Activated CD4-positive, alpha-beta memory T cell treated with anti-CD3 and anti-CD28 coated beads for 36 hours (primary cell): ENCODE measurements around the gene COLQ. TPM values are rescaled to one million over a fixed set of nuclear protein-coding genes. Genes with fewer than 3 reads are reported as not detected.

Source experiments
- CTCF ChIA-PET: fragments of 350-600 bp; sonication (Branson Sonifier 250); formaldehyde crosslinking; loops from one replicate; lab custom pipeline; 2021; ENCODE audit warnings: antibody characterized with exemption, inconsistent platforms; lab: Charles Lee
- POLR2A ChIA-PET: fragments of 350-600 bp; sonication (Branson Sonifier 250); formaldehyde crosslinking; loops from one replicate; lab custom pipeline; 2021; ENCODE audit warnings: antibody characterized with exemption; lab: Charles Lee
- DNase-seq: peaks from one replicate; pipeline ENCODE4 v3.0.0-alpha.2; 2020
- H3K27ac Mint-ChIP-seq: one replicate; pipeline ENCODE4 v1.8.0; 2021; ENCODE audit warnings: mixed read lengths
- H3K27me3 Mint-ChIP-seq: one replicate; pipeline ENCODE4 v1.8.0; 2021; ENCODE audit warnings: mixed read lengths
- H3K36me3 Mint-ChIP-seq: one replicate; pipeline ENCODE4 v1.8.0; 2021; ENCODE audit warnings: mixed read lengths
- H3K4me1 Mint-ChIP-seq: one replicate; pipeline ENCODE4 v1.8.0; 2021; ENCODE audit warnings: low read depth, mixed read lengths
- H3K4me3 Mint-ChIP-seq: one replicate; pipeline ENCODE4 v1.8.0; 2021; ENCODE audit warnings: mild to moderate bottlenecking, mixed read lengths
- H3K9me3 Mint-ChIP-seq: one replicate; pipeline ENCODE4 v1.8.0; 2021; ENCODE audit warnings: mixed read lengths
- intact Hi-C: fragments of 100-400 bp; cut with micrococcal nuclease; formaldehyde crosslinking; loops from one replicate; pipeline ENCODE4 v1.15.1; 2023
- total RNA-seq, 2 experiments: library from RNA; stranded (reverse); gene quantifications; one replicate each; pipeline ENCODE4 v1.2.3, GENCODE V29; 2021

Gene COLQ
- total RNA-seq, 2 experiments from 2014 or later = 1.4 to 1.5 TPM

DNA sequence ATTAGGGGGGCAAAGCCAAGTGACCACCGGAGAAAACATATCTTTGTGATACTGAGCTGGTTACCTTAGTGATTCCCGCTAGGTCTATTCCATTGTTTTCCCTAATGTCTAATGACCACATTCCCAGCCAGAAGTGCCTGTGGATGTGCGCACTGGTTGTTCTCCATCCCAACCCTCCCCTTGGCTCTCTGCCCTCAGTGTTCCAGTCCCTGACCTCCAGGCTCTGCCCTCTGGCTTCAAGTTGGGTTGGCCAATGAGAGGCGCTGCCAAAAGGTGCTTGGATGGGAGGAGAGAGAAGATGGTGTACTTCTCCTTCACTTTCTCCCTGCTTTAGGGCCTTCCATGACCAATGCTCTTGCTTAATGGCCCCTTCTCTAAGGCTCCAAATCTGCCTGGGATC is 2.4 kb downstream of the COLQ start:
- no peak for DNase-seq
- Mint-ChIP-seq H3K27me3 (no peaks in the 10 kb centered on the region), H3K36me3 (no peaks in the 10 kb centered on the region), H3K4me3 (no peak overlapping the region), H3K9me3 (no peaks in the 10 kb centered on the region), H3K27ac (no peak overlapping the region), H3K4me1 (peaks cover 24% of the 10 kb centered on the region)
- intact Hi-C loops = no loop called here
- ChIA-PET CTCF (interaction anchor here (0.9 kb wide), 1 partner anchor 114 kb away, joined by 3 read pairs; no protein-coding TSS in a partner anchor), POLR2A (no interaction called here)

DNA sequence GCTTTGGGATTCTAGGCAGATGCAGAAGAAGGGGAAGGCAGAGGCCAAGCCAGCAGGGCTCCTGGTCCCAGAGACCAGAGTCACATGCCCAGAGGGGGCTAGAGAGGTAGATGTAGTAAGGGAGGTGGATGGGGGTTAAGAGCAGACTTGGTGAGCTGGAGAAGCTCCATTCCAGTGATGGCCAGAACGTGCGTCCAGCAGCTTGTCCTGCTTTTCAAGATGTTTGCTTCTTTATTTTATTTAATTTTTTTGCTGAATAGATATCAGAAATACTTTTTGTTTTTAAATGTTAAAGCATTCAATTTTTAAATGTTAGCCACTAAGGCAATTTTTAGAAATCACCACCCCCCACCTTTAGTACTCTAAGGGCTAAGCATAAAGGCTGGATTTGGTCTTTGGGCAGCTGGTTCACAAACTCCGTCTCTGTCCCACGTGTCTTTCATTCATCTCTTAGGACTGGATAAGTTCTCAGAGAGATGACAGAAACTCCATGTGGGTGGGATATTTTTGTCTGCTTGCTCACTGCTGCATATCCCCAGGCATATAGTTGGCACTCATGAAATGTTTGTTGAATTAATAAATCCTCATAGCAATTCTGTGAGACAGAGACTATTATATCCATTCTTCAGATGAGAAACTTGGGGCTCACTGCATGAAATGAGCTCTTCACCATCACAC is 6.7 kb downstream of the COLQ start:
- Mint-ChIP-seq H3K4me3 (no peak overlapping the region), H3K36me3 (no peaks in the 10 kb centered on the region), H3K27ac (no peak overlapping the region), H3K27me3 (no peaks in the 10 kb centered on the region), H3K9me3 (no peaks in the 10 kb centered on the region), H3K4me1 (peaks cover 12% of the 10 kb centered on the region)
- DNase-seq = no peak
- ChIA-PET CTCF (interaction anchor here (1.0 to 1.2 kb wide), 3 partner anchors 16 to 109 kb away, joined by 3 read pairs; no protein-coding TSS in a partner anchor), POLR2A (no interaction called here)
- intact Hi-C loops = no loop called here

DNA sequence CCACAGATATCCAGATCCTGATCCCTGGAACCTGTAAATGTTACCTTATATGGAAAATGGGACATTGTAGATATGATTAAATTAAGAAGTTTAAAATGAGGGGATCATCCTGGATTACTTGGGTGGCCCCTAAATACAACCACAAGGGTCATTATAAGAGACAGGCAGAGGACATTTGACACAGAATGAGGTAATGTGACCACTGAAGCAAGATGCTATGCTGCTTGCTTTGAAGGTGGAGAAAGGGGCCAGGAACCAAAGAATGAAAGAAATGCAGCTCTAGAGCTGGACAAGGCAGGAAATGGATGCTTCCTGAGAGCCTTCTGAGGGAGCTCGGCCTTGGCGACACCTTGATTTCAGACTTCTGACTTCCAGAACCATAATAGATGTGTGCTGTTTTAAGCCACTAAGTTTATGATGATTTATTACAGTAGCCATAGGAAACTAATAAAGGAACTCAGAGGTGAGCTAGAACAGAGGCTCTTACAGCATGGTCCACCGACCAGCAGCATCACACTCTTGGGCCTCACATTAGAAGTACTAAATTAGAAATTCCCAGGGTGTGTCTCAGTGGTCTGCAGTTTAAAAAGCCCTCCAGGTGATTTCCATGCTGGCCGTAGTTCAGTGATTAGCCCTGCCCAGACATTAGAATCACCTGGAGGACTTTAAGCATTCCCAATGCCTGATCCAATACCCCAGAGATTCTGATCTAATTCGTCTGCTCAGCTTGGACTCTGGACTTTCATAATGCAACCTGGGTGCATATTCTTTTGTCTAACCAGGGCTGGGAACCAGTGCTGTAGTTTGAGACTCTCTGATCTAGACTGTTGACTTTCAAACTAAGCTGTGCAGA is 7.5 kb downstream of the COLQ start:
- Mint-ChIP-seq H3K36me3 (no peaks in the 10 kb centered on the region), H3K4me1 (peaks cover 6% of the 10 kb centered on the region), H3K27ac (no peak overlapping the region), H3K27me3 (no peaks in the 10 kb centered on the region), H3K9me3 (no peaks in the 10 kb centered on the region), H3K4me3 (no peak overlapping the region)
- intact Hi-C loops = no loop called here
- CTCF ChIA-PET = interaction anchor here (1.0 to 1.2 kb wide), 3 partner anchors 15 to 109 kb away, joined by 3 read pairs; no protein-coding TSS in a partner anchor
- DNase-seq = no peak
- POLR2A ChIA-PET = no interaction called here

DNA sequence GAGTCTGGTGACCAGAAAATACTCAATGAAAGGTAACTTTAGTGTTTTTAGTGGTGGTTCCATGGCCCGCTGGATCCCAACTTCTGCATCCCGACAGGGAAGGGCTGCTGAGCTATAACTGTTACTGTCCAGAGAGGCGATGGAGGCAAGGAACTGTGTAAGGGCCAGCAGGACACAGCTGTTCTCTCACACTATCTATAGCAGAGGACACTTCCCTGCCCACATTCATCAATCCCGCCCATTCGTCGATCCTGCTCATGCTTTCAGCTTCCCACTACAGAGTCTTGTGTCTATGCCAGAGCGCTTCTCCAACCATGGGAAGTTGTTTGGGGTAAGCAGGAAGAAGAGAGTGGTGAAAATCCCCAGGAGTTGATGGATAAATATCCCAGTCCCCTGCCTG is 8.4 kb downstream of the COLQ start:
- intact Hi-C loops = no loop called here
- Mint-ChIP-seq H3K36me3 (no peaks in the 10 kb centered on the region), H3K4me1 (peaks cover 6% of the 10 kb centered on the region), H3K4me3 (no peak overlapping the region), H3K9me3 (no peaks in the 10 kb centered on the region), H3K27ac (no peak overlapping the region), H3K27me3 (no peaks in the 10 kb centered on the region)
- no peak for DNase-seq
- CTCF ChIA-PET = no interaction called here
- POLR2A ChIA-PET = no interaction called here

DNA sequence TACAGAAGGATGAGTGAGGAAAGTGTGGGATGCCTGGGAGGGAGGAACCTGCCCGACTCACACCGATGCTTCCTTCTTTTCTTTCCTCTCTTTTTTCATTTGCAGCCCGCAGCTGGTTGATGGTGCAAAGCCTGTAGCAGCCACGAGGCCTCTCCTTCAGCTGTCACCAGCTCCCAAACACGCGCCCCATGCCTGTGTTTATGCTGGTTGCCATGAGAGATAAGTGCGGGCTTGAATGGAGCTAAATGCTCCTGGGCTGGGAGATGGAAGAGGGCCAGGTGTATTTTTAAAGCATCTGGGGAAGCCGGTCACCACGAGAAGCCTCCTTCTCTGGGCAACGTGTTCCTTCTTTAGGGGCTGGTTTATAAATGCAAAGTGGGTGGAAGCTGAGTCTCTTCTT is 9.3 kb downstream of the COLQ start:
- H3K27me3 Mint-ChIP-seq = no peaks in the 10 kb centered on the region
- no peaks in the 10 kb centered on the region for H3K9me3 Mint-ChIP-seq
- H3K4me1 Mint-ChIP-seq = peaks cover 6% of the 10 kb centered on the region
- no peak for DNase-seq
- CTCF ChIA-PET = no interaction called here
- no peak overlapping the region for H3K27ac Mint-ChIP-seq
- no peaks in the 10 kb centered on the region for H3K36me3 Mint-ChIP-seq
- POLR2A ChIA-PET = no interaction called here
- no peak overlapping the region for H3K4me3 Mint-ChIP-seq
- intact Hi-C loops = no loop called here

DNA sequence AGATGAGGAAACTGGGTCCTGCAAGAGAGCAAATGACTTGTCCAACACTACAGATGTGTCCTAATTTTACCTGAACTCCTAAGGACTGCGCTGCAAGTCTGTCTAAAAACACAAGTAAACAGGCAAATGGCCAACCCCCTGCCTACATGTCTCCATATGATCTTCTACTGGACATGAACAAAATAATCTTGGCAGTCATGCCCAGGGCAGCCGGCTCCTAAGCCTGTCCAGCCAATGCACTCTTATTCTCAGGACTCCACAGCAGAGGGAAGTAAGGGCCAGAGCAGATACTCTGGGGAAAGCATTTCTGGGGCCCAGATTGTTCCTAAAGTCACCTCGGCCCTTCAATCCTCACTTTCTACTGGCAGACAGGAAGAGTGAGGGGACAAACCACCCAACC is 10.3 kb downstream of the COLQ start:
- ChIA-PET POLR2A (no interaction called here), CTCF (no interaction called here)
- no peaks in the 10 kb centered on the region for H3K27me3 Mint-ChIP-seq
- no peak overlapping the region for H3K4me3 Mint-ChIP-seq
- H3K36me3 Mint-ChIP-seq = no peaks in the 10 kb centered on the region
- DNase-seq = no peak
- intact Hi-C loops = no loop called here
- H3K9me3 Mint-ChIP-seq = no peaks in the 10 kb centered on the region
- peaks cover 6% of the 10 kb centered on the region for H3K4me1 Mint-ChIP-seq
- no peak overlapping the region for H3K27ac Mint-ChIP-seq

DNA sequence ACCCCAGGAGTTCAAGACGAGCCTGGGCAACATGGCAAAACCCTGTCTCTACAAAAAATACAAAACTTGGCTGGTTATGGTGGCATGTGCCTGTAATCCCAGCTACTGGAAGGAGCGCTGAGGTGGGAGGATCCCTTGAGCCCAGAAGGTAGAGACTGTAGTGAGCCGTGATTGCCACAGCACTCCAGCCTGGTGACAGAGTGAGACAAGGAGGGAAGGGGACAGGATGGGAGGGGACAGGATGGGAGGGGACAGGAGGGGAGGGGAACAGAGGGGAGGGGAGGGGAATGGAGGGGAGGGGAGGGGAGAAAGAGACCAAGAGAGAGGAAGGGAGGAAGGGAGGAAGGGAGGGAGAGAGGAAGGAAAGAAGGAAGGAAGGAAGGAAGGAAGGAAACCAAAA is 11.0 kb downstream of the COLQ start:
- no peak for DNase-seq
- Mint-ChIP-seq H3K27ac (no peak overlapping the region), H3K4me1 (peaks cover 6% of the 10 kb centered on the region), H3K9me3 (no peaks in the 10 kb centered on the region), H3K36me3 (no peaks in the 10 kb centered on the region), H3K4me3 (no peak overlapping the region), H3K27me3 (no peaks in the 10 kb centered on the region)
- CTCF ChIA-PET = no interaction called here
- intact Hi-C loops = no loop called here
- POLR2A ChIA-PET = no interaction called here

DNA sequence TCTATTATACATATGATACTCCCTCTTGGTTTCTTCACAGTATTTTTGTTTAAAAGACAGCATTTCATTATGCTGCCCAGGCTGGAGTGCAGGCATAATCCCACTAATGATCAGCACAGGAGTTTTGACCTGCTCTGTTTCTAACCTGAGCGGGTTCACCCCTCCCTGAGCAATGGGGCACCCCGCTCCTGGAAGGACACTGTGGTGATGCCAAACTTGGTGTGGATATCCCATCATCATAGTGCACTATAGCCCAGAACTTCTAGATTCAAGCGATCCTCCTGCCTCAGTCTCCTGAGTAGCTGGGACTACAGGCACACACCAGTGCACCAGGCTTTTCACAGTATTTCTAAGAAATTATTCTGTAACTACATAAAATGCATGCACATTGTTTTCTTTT is 14.9 kb downstream of the COLQ start:
- Mint-ChIP-seq H3K4me1 (peaks cover 6% of the 10 kb centered on the region), H3K27me3 (no peaks in the 10 kb centered on the region), H3K4me3 (no peak overlapping the region), H3K27ac (no peak overlapping the region), H3K9me3 (no peaks in the 10 kb centered on the region), H3K36me3 (no peaks in the 10 kb centered on the region)
- ChIA-PET CTCF (no interaction called here), POLR2A (no interaction called here)
- DNase-seq = no peak
- intact Hi-C loops = no loop called here

DNA sequence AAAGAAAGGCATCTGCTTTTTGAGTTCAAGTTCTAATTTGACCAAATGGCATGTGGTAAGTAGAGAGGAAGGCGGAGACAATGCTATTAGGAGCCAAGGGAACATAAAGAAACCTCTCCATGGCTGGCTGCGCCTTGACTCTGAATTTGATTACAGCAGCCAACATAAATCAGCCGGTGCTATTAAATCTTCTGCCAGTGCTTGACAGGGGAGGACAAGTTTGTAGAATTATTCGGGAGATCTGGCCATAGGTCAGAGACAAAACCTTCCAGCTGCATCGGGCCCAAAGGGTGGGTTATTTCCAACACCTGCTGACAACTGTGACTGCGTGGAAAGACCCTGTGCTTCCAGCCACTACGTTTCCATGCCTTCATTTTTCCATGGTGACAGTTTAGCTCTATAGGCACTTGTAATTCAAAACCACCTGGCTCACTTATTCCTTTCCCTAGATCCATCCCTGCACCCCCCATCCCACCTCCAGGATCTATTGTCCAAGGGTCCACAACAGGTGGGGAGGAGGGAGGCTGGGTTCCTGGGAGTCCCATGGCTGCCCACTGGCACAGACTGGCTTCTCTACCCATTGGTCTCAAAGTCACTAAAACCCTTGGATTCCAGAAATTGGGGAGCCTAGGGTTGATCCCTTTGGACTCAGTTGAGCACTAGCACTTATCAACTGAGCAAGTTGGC is 15.9 kb downstream of the COLQ start:
- no peak overlapping the region for H3K27ac Mint-ChIP-seq
- ChIA-PET POLR2A (no interaction called here), CTCF (no interaction called here)
- H3K4me3 Mint-ChIP-seq = no peak overlapping the region
- intact Hi-C loops = no loop called here
- no peaks in the 10 kb centered on the region for H3K36me3 Mint-ChIP-seq
- H3K4me1 Mint-ChIP-seq = peaks cover 5% of the 10 kb centered on the region
- H3K9me3 Mint-ChIP-seq = no peaks in the 10 kb centered on the region
- DNase-seq = no peak
- no peaks in the 10 kb centered on the region for H3K27me3 Mint-ChIP-seq

DNA sequence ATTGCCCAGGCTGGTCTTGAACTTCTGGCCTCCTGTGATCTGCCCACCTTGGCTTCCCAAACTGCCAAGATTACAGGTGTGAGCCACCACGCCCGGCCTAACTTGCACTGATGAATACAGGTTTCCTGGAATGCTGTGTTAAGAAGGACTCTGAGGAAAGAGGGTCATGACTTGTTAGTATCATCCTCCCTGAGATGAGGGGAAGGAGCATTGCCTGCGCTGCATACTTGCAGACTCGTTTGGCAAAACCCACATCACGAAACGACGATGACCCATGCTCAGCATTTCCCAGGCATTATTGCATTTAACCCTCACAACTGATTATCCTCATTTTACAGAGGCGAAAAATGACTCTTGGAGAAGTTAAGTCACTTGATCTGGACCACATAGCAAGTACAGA is 18.9 kb downstream of the COLQ start:
- no peak for DNase-seq
- ChIA-PET POLR2A (no interaction called here), CTCF (no interaction called here)
- H3K4me3 Mint-ChIP-seq = no peak overlapping the region
- H3K36me3 Mint-ChIP-seq = no peaks in the 10 kb centered on the region
- H3K4me1 Mint-ChIP-seq = peaks cover 19% of the 10 kb centered on the region
- intact Hi-C loops = loop anchor here (5.0 kb wide), 1 partner anchor 75 kb away; the partner anchor contains the start of genes EAF1 and METTL6
- H3K27ac Mint-ChIP-seq = no peak overlapping the region
- no peaks in the 10 kb centered on the region for H3K27me3 Mint-ChIP-seq
- no peaks in the 10 kb centered on the region for H3K9me3 Mint-ChIP-seq

DNA sequence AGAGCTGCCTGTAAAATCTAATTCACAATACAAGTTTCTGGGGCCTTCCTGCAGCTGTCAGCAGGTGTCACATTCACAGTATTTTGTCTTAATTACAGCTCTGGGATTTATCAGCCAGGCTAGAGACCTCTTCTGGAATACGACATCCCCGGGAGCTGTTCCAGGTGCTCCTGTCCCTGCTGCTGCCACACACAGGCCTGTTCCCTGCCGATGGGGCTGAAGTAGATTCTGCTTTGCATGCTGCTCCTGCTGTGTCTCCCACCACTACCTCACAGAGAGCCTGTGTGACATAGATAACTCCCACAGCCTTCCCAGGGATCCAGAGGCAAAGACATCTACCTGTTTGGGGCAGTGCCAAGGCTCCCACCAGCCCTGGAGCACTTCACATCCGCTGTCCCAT is 20.4 kb downstream of the COLQ start:
- no peak overlapping the region for H3K27ac Mint-ChIP-seq
- H3K36me3 Mint-ChIP-seq = no peaks in the 10 kb centered on the region
- H3K4me1 Mint-ChIP-seq = peaks cover 25% of the 10 kb centered on the region
- CTCF ChIA-PET = no interaction called here
- no peak for DNase-seq
- no peak overlapping the region for H3K4me3 Mint-ChIP-seq
- POLR2A ChIA-PET = no interaction called here
- no peaks in the 10 kb centered on the region for H3K9me3 Mint-ChIP-seq
- no peaks in the 10 kb centered on the region for H3K27me3 Mint-ChIP-seq
- intact Hi-C loops = loop anchor here (5.0 kb wide), 1 partner anchor 74 kb away; the partner anchor contains the start of genes EAF1 and METTL6
